ENCODE results near the gene CSPG4.
"Not testable (repeated sequence)": the region's sequence is repeated elsewhere in the genome, so short reads cannot be mapped to it uniquely, and the experiment has no call there.

DNA sequence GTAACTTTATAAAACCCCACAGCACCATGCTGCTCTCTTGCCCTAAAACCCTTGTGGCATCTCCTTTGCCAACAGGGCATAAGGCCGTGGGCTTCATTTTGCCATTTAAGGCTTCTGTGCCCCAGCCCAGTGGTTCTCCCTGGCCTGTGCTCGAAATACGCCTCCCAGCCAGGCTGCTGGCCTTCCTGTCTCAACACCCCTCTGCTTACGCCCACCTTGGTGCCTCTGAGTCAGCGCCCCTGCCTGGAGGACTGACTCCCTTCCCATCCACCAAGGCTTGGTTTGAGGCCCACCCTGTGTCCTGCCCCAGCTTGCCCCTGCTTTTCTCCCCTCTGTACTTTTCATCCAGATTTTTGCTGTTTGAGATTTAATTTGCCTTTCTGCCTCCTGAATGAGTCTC lies 1.8 kb downstream of the CSPG4 start:
- TF ChIP-seq CTCF, POLR2AphosphoS5, EP300, POLR2A (IDR thresholded peaks at IDR 0.05): not testable (repeated sequence)
